ENCODE data around the gene PROCR. TPM values are rescaled to one million over a fixed set of nuclear protein-coding genes. Genes with fewer than 3 reads are reported as not detected.

PROCR gene
- total RNA-seq, 4 donors from 2014 or later, result 18.3 to 74.7 (median 38.1) TPM

GRCh38 chr20:35171438-35171752 is 477 bp upstream of the PROCR start:
- 70% methylated on average over 1 of the region's 1 CpG for WGBS
- Histone ChIP-seq H3K4me3 (peak overlapping the region; percentile 46 to 55 (median 49)), H3K27me3 (no peaks in the 10 kb centered on the region), H3K36me3 (peaks cover 0 to 8% (median 6%) of the 10 kb centered on the region in 4 donors), H3K27ac (replicated peaks in 1 of 4) (peak overlapping the region; percentile 58 to 79 (median 68)), H3K9me3 (no peaks in the 10 kb centered on the region), H3K4me1 (peaks cover 13 to 42% (median 33%) of the 10 kb centered on the region in 4 donors)
- intact Hi-C loops (cut with DNase I), result no loop called here
- no peak for DNase-seq (ENCODE audit: extremely low spot score)
- no peak for TF ChIP-seq EP300 (IDR thresholded peaks at IDR 0.05)
- no peak for TF ChIP-seq POLR2A (IDR thresholded peaks at IDR 0.05; ENCODE audit: low read depth)

- Histone ChIP-seq H3K4me1 (peaks cover 5 to 38% (median 28%) of the 10 kb centered on the region in 4 donors), H3K4me3 (peak overlapping the region; percentile 46 to 55 (median 49)), H3K27ac (replicated peaks in 1 of 4) (peak overlapping the region; percentile 58 to 79 (median 68)), H3K36me3 (peaks cover 0 to 15% (median 11%) of the 10 kb centered on the region in 4 donors), H3K27me3 (no peaks in the 10 kb centered on the region), H3K9me3 (no peaks in the 10 kb centered on the region)
- intact Hi-C loops (cut with DNase I), result no loop called here
- no peak for TF ChIP-seq POLR2AphosphoS5 (IDR thresholded peaks at IDR 0.05)
- no peak for TF ChIP-seq EP300 (IDR thresholded peaks at IDR 0.05)
- TF ChIP-seq POLR2A (IDR thresholded peaks at IDR 0.05; ENCODE audit: low read depth), result no peak
- no peak for TF ChIP-seq CTCF (IDR thresholded peaks at IDR 0.05)
- DNase-seq (ENCODE audit: extremely low spot score), result no peak
- 74% methylated on average over 3 of the region's 3 CpGs for WGBS
Observed at GRCh38 chr20:35172434-35172806, 548 bp downstream of the PROCR start.

GRCh38 chr20:35173576-35174192 is 1.8 kb downstream of the PROCR start:
- Histone ChIP-seq H3K4me3 (peak overlapping the region in 3 of 4 donors; percentile 5 to 41 (median 8)), H3K27me3 (no peaks in the 10 kb centered on the region), H3K27ac (replicated peaks in 1 of 4) (peak overlapping the region in 1 of 4 donors; percentile 7), H3K36me3 (peaks cover 0 to 20% (median 12%) of the 10 kb centered on the region in 4 donors), H3K4me1 (peaks cover 5 to 37% (median 28%) of the 10 kb centered on the region in 4 donors), H3K9me3 (no peaks in the 10 kb centered on the region)
- intact Hi-C loops (cut with DNase I), result no loop called here
- TF ChIP-seq EP300 (IDR thresholded peaks at IDR 0.05), result no peak
- TF ChIP-seq POLR2A (IDR thresholded peaks at IDR 0.05; ENCODE audit: low read depth), result no peak
- TF ChIP-seq POLR2AphosphoS5 (IDR thresholded peaks at IDR 0.05), result no peak
- no peak for TF ChIP-seq CTCF (IDR thresholded peaks at IDR 0.05)
- DNase-seq (ENCODE audit: extremely low spot score), result no peak
- WGBS, result 96% methylated on average over 12 of the region's 12 CpGs

- Histone ChIP-seq H3K4me3 (peak overlapping the region in 3 of 4 donors; percentile 5 to 41 (median 8)), H3K36me3 (peaks cover 0 to 20% (median 12%) of the 10 kb centered on the region in 4 donors), H3K27me3 (no peaks in the 10 kb centered on the region), H3K4me1 (peaks cover 5 to 37% (median 28%) of the 10 kb centered on the region in 4 donors), H3K9me3 (no peaks in the 10 kb centered on the region), H3K27ac (replicated peaks in 1 of 4) (no peak overlapping the region)
- no peak for DNase-seq (ENCODE audit: extremely low spot score)
- no peak for TF ChIP-seq CTCF (IDR thresholded peaks at IDR 0.05)
- no peak for TF ChIP-seq POLR2AphosphoS5 (IDR thresholded peaks at IDR 0.05)
- TF ChIP-seq EP300 (IDR thresholded peaks at IDR 0.05), result no peak
- TF ChIP-seq POLR2A (IDR thresholded peaks at IDR 0.05; ENCODE audit: low read depth), result no peak
- intact Hi-C loops (cut with DNase I), result no loop called here
- 51% methylated on average over 31 of the region's 49 CpGs for WGBS
Observed at GRCh38 chr20:35174458-35175216, 2.8 kb downstream of the PROCR start.

GRCh38 chr20:35176132-35176531 is 4.3 kb downstream of the PROCR start:
- DNase-seq (ENCODE audit: extremely low spot score), result no peak
- intact Hi-C loops (cut with DNase I), result no loop called here
- TF ChIP-seq CTCF (IDR thresholded peaks at IDR 0.05), result no peak
- no peak overlapping the region for H3K27ac ChIP-seq (replicated peaks in 1 of 4)
- H3K9me3 ChIP-seq, result no peaks in the 10 kb centered on the region
- WGBS, result 94% methylated on average over 10 of the region's 14 CpGs
- H3K4me3 ChIP-seq, result no peak overlapping the region
- H3K36me3 ChIP-seq, result peaks cover 0 to 20% (median 12%) of the 10 kb centered on the region in 4 donors
- no peaks in the 10 kb centered on the region for H3K27me3 ChIP-seq
- peaks cover 5 to 33% (median 27%) of the 10 kb centered on the region in 4 donors for H3K4me1 ChIP-seq

Measured in esophagus muscularis mucosa (tissue), 4 donors.